ENCODE results near the gene C1QTNF12.
"Not testable (repeated sequence)": the region's sequence is repeated elsewhere in the genome, so short reads cannot be mapped to it uniquely, and the experiment has no call there.

C1QTNF12 gene

GRCh38 chr1:1196431-1197187 lies 49.9 kb downstream of the C1QTNF12 start:
- no peak for DNase-seq

- DNase-seq: not testable (repeated sequence)
Measured at GRCh38 chr1:1195726-1196125, 50.8 kb downstream of the C1QTNF12 start.

GRCh38 chr1:1194723-1195122 lies 51.8 kb downstream of the C1QTNF12 start:
- DNase-seq: no peak
